ENCODE measurements around the gene LRRC28. TPM values are rescaled to one million over a fixed set of nuclear protein-coding genes. Genes with fewer than 3 reads are reported as not detected.
A peak's percentile ranks its signal among the peaks of the same experiment; 100 is the strongest.

Gene LRRC28
- polyA plus RNA-seq, 1 of the 3 experiments (the other 2 are of a cell fraction): 15.2 TPM

- Histone ChIP-seq H3K9me3 (no peaks in the 10 kb centered on the region), H3K79me2 (ENCODE audit: insufficient read depth) (no peaks in the 10 kb centered on the region), H3K9ac (no peak overlapping the region), H3K27me3 (ENCODE audit: insufficient read depth) (no peaks in the 10 kb centered on the region), H3K27ac (ENCODE audit: low read depth in 2 of 2, low read length in 1 of 2) (peak overlapping the region in 1 of 2 experiments; percentile 49; a peak in 2 of 4 replicates), H3K4me2 (0 out of 2 replicates have a peak overlapping the region, but pooled peaks have one; percentile 7), H3K9me2 (no peaks in the 10 kb centered on the region), H3F3A (replicated peaks; ENCODE audit: insufficient read depth) (peaks cover 24% of the 10 kb centered on the region), H3K4me1 (ENCODE audit: control insufficient read depth in 1 of 2, insufficient read depth in 2 of 2, low read depth in 1 of 2, low read length in 1 of 2) (peaks cover 0 to 6% of the 10 kb centered on the region in 2 experiments; a peak in 1 of 4 replicates), H2AFZ (ENCODE audit: low read depth) (peak overlapping the region; percentile 59; the same call in 1 of the 2 replicates), H4K20me1 (ENCODE audit: insufficient read depth) (no peaks in the 10 kb centered on the region), H3K36me3 (replicated peaks in 1 of 2; ENCODE audit: control insufficient read depth in 1 of 2, insufficient read depth in 2 of 2, low read length in 1 of 2) (no peaks in the 10 kb centered on the region), H3K4me3 (ENCODE audit: low read depth in 2 of 2, low read length in 1 of 2) (no peak overlapping the region)
- DNase-seq: no peak
- no peak for TF ChIP-seq IRF3 (IDR thresholded peaks at IDR 0.05; ENCODE audit: low read depth, low read length)
- no peak for TF ChIP-seq EZH2phosphoT487 (IDR thresholded peaks at IDR 0.05; ENCODE audit: borderline replicate concordance, low read depth)
- TF ChIP-seq YY1 (IDR thresholded peaks at IDR 0.05; ENCODE audit: low read depth): no peak
- TF ChIP-seq USF2 (IDR thresholded peaks at IDR 0.05; ENCODE audit: borderline replicate concordance, low read depth, low read length): no peak
- CTCF ChIA-PET: interaction anchor here (1.4 to 5.3 kb wide), 4 partner anchors 10 to 134 kb away, joined by 4 to 63 read pairs (median 17); partner anchors contain the start of gene SYNM
- WGBS (ENCODE audit: low lambda C conversion rate): 85% methylated on average over 4 of the region's 4 CpGs
- POLR2A ChIA-PET: no interaction called here
These were observed 39.4 kb upstream of the LRRC28 start for GRCh38 chr15:99211926-99212325.

GRCh38 chr15:99212406-99212805 is 38.9 kb upstream of the LRRC28 start:
- CTCF ChIA-PET: interaction anchor here (0.7 to 3.0 kb wide), 9 partner anchors 11 to 135 kb away, joined by 3 to 149 read pairs (median 5); partner anchors contain the start of gene SYNM
- Histone ChIP-seq H3K4me2 (0 out of 2 replicates have a peak overlapping the region, but pooled peaks have one; percentile 7), H2AFZ (ENCODE audit: low read depth) (peak overlapping the region; percentile 59; the same call in 1 of the 2 replicates), H3K9ac (no peak overlapping the region), H4K20me1 (ENCODE audit: insufficient read depth) (no peaks in the 10 kb centered on the region), H3K36me3 (replicated peaks in 1 of 2; ENCODE audit: control insufficient read depth in 1 of 2, insufficient read depth in 2 of 2, low read length in 1 of 2) (no peaks in the 10 kb centered on the region), H3K27me3 (ENCODE audit: insufficient read depth) (no peaks in the 10 kb centered on the region), H3K27ac (ENCODE audit: low read depth in 2 of 2, low read length in 1 of 2) (peak overlapping the region in 1 of 2 experiments; percentile 49; a peak in 2 of 4 replicates), H3K4me1 (ENCODE audit: control insufficient read depth in 1 of 2, insufficient read depth in 2 of 2, low read depth in 1 of 2, low read length in 1 of 2) (peaks cover 0 to 6% of the 10 kb centered on the region in 2 experiments; a peak in 1 of 4 replicates), H3F3A (replicated peaks; ENCODE audit: insufficient read depth) (peaks cover 24% of the 10 kb centered on the region), H3K79me2 (ENCODE audit: insufficient read depth) (no peaks in the 10 kb centered on the region), H3K4me3 (ENCODE audit: low read depth in 2 of 2, low read length in 1 of 2) (no peak overlapping the region), H3K9me3 (no peaks in the 10 kb centered on the region), H3K9me2 (no peaks in the 10 kb centered on the region)
- POLR2A ChIA-PET: no interaction called here
- 55% methylated on average over 7 of the region's 7 CpGs for WGBS (ENCODE audit: low lambda C conversion rate)
- no peak for DNase-seq
- TF ChIP-seq FOSL2 (IDR thresholded peaks at IDR 0.05; ENCODE audit: borderline replicate concordance, low read depth) (peak; percentile 71; the same call in 1 of the 2 replicates), MEF2A (IDR thresholded peaks at IDR 0.05; ENCODE audit: borderline replicate concordance, low read depth) (no peak), YY1 (IDR thresholded peaks at IDR 0.05; ENCODE audit: low read depth) (no peak), JUND (IDR thresholded peaks at IDR 0.05) (peak; percentile 66)
